T-helper 22 cell (primary cell): ENCODE measurements around the gene ZNF791.
A peak's percentile ranks its signal among the peaks of the same experiment; 100 is the strongest.
"Not testable (repeated sequence)": the region's sequence is repeated elsewhere in the genome, so short reads cannot be mapped to it uniquely, and the experiment has no call there.

ENCODE experiments used
- DNase-seq: peaks from one replicate; pipeline ENCODE4 v3.0.0-alpha.2; 2020; ENCODE audit warnings: low read depth

Gene ZNF791

DNA sequence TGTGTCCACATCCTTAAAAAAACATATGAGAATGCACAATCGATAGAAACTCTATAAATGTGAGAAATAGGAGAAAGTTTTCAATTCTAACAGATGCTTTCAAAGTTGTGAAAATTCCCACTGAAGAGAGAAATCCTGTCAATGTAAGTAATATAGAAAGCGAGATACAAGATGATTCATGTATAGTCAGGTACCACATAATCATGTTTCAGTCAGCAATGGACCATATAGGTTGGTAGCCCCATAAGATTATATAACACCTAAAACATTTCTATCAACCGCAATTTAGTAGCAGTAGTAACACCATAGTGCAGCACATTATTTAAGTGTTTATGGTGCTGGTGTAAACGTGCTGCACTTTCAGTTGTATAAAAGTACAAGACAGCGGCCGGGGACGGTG, 18.5 kb downstream of the ZNF791 start:
- no peak for DNase-seq

DNA sequence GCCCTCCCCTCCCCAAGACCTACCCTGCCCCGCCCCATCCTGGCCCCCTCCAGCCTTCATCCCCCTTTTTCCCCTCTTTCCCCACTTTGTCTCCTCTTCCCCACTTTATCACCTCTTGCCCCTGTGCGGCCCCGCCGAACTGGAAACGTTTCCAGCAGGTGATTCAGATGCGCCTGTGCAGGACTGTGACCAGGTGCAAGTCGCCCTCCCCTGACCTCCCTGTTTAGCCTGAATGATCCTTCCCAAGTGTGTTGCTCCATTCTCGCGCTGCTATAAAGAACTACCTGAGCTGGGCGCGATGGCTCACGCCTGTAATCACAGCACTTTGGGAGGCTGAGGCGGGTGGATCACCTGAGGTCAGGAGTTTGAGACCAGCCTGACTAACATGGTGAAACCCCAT, 25.9 kb downstream of the ZNF791 start:
- no peak for DNase-seq

DNA sequence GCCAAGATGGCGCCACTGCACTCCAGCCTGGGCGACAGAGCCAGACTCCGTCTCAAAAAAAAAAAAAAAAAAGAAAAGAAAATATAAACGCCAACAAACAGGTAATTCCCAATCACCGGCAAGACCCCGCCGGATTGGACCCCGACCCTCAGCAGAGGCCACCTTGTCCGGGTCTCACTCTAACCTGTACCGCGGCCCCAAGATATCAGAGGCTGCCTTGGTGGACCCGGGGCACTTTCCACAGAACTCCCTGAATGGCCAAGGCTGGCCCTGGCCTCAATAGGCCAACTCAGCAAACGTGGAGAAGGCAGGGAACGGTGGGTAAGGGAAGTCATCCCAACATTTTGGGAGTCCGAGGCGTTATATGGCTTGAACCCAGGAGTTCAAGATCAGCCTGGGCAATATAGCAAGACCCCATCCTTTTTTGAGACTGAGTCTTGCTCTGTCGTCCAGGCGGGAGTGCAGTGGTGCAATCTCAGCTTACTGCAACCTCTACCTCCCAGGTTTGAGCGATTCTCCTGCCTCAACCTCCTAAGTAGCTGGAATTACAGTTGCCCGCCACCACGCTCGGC, 28.0 kb downstream of the ZNF791 start:
- DNase-seq: no peak

DNA sequence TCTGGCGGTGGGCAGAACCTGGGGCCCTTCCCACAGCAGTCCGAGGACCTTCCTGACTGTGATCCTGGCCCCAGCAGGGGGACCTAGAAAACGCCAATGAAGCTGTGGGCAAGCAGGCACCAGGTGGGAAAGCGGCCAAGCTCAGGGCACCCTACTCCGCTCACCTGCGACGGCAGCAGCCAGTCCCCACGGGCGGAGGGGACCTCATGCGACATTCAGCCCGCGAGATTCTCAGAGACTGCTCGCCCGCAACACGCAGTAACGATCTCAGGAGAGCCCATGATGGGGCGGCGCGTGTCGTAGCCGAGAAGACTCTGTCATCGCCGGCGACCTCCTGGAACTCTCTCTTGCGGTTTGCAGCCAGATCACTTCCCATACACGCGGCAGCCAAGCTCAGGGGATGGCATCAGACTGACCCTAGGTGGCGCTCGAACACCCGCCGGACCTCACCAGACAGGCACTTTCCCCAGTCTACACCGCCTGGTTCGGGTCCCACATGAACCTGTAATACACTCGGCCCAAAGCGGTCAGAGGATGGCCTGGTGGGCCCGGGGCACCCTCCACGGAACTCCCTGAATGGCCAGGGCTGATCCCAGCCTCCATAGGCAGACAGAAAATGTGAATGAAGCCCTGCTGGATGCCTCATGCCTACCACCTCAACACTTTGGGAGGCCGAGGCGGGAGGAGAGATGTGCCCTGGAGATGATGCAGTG, 29.3 kb downstream of the ZNF791 start:
- peak; percentile 58 for DNase-seq

DNA sequence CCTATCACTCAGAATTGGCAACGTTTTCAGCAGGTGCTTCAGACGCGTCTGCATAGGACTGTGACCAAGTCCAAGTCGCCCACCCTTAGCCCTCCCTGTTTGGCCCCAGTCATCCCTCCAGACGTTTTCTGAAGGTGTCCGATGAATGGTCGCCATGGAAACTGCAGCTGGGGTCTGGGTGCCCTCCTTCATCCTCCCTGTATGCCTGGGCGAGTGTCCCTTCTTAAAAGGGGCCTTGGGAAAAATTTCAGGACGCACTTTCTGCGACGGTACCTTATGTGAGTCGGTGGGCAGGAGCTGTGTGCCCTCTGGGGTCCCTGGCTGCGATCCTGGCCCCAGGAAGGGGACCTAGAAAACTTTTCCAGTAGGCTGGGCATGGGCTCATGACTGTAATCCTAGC, 30.7 kb downstream of the ZNF791 start:
- no peak for DNase-seq

DNA sequence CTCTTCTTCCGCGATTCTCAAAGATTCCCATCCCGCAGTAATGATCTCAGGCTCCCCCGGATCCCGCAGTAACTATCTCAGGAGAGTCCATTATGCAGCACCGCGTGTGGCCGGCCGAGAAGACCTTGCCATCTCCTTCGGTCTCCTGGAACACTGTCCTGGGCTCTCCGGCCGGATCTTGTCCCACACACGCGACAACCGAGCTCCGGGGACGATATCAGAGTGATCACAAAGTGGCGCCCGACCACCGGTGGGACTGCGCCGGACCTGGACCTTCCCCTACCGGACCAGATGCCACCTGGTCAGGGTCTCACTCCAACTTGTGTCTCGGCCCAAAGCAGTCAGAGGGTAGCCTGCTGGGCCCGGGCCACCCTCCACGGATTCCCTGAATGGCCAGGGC, 31.8 kb downstream of the ZNF791 start:
- no peak for DNase-seq

DNA sequence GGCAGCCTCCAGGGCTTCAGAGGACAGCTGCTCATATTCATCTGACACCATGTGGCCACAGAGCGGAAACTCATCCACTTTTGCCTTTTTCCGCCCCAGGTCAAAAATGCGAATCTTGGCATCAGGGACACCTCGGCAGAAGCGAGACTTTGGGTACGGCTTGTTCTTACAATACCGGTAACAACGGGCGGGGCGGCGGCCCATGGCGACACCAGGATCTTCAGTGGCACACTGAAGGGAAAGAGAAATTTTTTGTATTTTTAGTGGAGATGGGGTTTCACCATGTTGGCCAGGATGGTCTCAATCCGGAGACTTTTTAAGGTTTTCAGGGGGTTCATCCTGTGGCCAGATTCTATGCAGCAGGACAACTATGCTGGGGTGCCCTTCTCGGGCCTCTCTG, 33.0 kb downstream of the ZNF791 start:
- DNase-seq: not testable (repeated sequence)

DNA sequence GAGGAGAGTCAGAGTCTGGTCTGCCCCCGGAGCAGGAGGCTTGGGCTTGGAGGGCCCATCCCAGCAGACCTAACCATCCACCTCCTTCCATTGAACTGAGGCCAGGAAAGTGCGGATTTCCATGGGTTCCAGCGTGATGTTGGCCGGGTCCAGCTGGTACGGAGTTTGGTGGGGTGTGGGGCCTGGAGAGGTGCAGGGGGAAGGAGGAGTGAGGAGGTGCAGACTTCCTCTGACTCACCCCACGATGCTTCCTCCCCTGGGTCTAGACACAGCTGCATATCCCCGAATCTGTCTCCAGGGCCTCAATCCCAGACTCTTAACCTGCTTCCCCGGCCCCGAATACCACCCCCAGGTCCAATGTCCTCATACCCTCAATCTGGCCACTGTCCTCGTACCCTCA, 35.8 kb downstream of the ZNF791 start:
- no peak for DNase-seq

DNA sequence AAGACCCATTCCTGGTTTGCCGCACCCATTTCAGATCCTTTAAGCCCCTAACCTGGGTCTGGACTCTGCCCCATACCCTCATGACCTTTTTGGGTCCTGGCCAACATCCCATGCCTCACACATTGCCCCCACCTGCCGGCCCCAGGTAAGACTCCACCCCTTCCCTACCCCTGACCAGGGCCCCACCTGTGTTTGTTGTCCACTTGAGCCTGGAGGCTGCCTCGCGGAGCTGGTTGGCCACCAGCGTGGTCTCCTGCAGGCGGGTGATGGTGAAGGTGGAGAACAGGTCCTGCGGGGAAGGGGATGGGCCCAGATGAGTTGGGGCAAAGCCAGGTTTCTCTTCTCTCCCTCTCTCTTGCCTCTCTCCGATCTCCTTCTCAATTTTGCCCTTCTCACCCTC, 36.3 kb downstream of the ZNF791 start:
- DNase-seq: no peak

DNA sequence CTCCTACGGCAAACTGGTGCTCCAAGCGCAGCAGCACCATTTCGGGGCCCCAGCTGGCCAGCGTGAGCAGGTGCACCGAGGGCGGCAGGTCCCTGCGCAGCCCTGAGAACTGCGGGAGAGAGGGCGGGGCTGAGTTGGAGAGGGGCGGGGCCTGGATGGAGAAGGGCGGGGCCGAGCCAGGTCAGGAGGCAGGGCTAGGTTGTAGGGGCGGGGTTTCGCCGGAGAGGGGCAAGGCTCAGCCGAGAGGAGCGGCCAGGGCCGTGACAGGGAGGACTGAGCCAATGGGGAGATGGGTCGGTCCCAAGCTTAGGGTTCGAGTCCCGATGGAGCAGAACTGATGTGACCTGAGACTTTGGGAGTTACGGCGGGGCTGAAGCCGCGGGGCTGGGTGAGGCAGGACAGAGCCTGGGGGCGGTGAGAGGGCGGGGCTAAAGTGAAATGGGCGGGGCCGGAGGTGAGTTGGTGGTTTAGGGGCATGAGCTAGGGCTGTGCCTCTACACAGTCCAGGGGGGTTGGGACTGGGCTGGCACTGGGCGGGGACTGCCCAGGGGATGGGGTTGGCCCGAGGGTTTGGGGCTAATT, 36.9 kb downstream of the ZNF791 start:
- DNase-seq: no peak

DNA sequence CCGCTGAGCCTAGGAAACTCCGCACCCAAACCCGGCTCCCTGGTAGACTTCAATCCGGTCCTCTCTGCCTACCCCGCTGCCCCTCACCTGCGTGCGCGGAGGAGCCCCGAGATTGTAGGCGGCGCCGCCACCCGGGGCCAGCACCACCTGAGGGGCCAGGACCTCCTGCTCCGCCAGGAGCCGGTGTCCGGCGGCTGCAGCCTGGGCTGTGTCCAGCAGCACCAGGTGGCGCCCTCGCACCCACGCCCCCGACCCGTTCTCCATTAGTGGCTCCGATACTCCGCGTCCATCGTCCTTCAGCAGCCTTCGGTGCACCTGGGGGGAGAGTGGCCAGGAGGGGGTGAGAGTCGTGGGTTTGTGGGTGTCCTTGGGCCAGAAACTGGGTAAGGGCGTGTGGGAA, 37.4 kb downstream of the ZNF791 start:
- no peak for DNase-seq

DNA sequence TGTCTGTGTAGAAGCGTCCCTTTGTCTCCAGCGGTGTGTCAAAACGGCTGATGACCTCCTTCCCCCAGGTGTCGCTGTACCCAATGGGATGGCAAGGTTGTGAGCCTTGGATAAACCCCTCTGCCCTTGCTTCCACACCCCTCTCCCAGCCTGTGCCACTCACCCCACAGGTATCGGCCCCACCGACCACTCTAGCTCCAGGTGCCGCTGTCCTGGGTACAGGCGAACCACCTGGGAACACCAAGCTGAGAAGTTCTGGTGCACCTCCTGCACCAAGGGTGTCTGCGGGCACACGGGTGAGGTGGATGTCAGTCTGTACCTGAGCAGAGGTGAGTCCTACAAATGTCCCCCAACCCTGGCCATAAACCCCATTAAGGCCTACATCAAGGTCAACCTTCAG, 39.2 kb downstream of the ZNF791 start:
- no peak for DNase-seq

DNA sequence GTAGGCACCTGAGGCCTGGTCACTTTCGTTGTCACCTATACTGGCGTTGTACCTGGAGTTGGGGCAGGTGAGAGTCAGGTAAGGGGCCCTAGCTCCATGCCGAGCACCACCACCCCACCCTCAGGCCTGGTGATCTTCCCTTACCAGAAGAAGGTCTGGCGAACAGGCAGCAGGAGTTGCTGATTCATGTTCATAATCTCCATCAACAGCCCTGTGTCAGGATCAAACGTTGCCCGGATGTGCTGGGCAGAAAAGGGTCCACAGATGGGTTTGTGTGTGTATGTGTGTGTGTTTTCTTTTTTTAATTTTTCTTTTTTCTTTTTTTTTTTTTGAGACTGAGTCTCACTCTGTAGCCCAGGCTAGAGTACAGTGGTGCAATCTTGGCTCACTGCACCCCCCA, 41.5 kb downstream of the ZNF791 start:
- DNase-seq: no peak

DNA sequence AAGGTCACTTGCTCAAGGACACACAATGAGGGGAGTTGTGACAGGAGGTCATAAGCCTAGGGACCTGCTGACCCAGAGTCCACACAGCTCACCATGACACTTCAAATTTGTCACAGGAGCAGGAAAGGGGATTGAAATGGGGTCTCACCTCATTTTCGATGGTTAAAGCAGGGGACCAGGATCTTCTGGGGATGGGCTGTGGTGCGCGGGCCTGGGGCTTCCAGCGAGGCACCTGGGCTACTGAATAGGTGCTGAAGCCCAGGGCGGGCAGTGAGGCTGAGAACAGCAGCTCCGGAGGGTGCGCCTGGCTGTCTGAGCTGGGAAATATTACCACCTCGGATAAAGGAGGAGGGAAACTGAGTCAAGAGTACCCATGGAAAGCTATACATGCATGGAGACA, 44.8 kb downstream of the ZNF791 start:
- no peak for DNase-seq

DNA sequence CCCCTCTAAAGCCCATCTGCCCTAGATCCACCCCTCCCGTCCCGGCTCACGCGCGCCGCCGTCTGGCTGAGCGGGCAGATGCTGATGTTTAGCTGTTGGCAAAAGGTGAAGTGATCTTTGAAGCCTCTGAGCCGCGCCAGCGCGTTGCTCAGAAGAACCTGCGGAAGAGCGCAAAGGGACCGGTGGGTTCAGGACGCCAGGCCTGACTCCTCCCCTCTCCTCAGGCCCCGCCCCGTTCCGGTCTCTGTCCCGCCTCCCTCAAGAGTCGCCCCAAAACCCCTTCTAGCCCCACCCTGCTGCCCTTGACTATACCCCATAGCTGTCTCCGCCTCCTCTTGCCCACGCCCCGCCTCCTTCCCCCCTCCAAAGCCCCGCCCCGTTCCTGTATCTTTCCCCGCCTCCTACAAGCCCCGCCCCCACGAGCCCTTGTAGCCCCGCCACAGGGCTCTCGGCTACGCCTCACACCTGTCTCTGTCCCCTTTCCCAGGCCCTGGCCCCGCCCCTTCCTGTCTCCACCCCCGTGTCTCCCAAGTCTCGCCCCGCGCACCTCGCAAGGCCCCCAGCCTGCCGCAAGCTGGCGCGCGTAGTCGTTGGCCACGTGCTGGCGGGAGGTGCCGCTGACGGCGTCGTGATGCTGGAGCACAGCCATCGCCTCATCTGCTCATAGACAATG, 46.3 kb downstream of the ZNF791 start:
- DNase-seq: no peak

DNA sequence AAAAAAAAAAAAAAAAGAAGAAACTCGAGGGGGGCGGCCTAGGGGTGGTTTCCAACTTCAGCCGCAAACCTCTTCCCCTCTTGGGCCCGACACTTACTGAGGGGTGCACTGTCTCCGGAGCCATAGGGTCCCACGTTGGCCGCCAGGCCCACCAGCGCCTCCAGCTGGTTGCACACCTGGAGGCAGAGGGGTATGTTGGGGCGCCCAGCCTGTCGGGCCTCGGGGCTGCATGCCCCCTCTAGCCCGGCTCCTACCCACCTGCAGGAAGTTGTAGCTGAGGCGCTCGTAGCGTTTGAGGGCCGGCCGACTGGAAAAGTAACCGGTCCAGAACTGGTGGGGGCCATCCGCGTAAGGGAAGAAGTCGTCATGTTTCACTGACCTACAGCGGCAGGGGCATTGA, 47.2 kb downstream of the ZNF791 start:
- no peak for DNase-seq

DNA sequence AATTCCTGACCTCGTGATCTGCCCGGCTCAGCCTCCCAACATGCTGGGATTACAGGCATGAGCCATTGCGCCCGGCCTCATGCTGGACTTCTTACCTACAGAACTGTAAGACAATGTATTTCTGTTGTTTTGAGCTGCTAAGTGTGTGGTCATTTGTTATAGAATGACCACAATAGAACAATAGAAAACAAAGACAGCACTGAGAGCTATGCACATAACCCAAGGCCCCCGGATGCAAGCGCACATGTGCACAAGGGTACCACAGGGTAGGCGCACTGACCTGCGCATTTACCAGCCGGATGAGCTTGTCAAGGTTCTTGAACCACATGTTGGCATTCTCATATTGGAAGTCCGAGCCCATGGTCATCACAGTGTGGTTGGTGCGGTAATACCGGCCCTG, 50.3 kb downstream of the ZNF791 start:
- no peak for DNase-seq

DNA sequence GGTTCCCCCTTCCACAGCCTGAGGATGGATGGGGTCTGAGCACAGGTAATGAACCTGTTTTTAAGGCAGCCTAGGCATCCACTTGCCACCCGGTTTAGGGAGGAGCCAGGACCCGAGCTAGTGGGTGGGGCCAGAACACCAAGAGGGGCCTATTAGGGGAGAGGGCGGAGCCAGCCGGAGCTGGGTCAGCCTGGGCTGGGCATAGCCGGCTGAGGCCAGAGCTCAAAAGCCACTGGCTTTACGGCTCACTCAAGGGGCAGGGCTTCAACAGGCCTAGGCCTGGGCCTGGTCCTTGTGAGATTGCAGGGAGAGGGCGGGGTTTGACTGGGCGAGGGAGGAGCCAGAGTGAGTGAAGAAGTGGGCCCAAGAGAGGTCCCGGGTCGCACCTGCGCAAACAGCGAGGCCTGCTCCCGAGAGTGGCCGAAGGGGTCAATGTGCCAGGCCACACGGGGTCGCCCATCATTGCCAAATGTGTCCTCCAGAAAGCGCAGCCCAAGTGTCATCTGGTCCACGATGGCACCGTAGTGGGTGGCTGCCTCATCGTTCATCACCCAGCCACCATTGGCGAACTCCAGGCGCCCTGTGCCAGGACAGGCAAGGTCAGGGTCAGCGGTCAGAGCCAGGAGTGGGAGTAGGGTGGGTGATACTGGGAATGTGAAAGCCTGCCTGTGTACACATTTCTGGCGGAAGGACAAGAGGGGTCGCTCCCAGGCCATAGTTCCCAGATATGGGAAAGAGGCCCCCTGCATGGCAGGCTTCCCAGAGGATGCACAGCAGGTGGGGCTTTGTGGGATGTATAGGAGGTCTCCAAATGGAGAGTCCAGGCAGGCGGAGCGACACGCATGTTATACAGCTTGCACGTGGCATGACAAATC, 53.9 kb downstream of the ZNF791 start:
- no peak for DNase-seq

DNA sequence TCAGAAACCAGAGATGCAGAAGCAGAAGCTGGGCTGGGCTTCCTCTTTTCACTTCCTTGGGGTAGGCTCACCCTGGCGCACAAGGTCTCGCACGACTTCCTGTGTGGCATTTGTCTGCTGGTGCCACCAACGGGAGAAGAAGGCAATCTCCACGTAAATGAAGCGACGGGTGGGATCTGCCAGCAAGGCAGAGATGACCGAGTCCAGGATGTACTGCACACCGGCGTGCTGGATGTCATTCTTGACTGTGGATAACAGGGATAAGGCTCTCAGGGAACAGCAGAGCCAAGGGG, 54.5 kb downstream of the ZNF791 start:
- DNase-seq: peak; percentile 28

DNA sequence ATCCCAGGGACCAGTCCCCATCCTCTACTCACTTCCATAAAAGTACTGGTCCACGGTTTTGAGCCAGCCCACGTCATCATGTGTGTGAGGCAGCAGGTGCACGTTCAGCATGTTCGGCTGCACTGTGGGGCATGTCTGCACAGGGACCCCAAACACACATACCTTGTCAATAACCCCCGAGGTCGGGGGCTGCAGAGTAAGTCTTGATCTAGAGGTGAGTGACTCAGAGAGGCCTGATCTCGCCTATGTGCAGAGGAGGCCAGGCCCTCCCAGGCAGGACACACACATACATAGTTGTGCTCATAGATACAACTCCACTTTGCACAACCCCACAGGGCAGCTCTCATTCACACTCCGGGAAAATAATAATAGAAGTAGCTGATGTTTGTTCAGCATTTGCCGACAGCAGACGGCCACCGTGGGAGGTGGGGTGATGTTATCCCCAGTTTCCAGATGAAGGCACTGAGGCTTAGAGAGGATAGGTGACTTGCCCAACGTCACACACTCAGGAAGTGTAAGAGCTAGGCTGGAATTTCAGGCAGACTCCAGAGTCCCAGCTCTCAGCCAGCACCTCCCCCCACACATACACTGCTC, 55.0 kb downstream of the ZNF791 start:
- DNase-seq: no peak

DNA sequence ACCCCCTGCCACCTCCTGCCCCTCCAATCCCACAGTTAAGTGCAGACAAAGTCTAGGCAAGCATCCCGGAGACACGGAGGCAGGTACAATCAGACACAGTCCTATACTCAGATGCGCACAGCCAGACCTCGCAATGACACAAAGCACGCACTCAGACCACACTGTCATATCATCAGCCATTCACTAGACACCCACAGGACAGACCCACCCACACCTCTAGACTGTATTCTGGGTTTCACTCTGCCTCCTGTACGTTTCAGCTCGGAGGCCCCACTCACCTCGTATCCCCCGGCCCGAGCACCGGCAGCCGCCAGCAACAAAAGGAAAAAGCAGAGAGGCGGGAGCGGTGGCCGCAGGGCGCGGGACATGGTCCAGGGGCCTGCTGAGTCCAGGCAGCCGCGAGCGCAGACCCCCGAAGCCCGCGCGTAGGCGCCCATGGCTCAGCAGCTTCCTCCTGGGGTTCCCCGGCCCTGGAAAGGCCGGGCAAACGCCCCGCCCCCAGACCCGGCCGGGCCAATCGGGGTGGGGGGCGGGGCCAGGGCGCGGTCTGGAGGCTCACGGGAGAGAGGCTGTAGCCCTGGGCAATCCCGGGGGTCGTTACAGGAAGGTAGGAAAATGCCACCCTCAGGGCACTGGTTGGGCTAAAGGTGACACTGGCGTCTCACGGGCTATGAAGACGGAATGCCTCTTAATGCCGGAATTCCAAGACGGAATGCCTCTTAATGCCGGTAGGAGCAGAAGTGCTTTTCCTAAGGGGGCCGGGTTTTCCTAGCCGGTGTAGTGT, 55.7 kb downstream of the ZNF791 start, which contains the start of the genes MAN2B1 and WDR83:
MAN2B1 (minus strand) TSS at position 478 of the 784 bp plus-strand sequence; CDS start at position 437, 41 bp downstream.
WDR83 (plus strand) TSS at position 543 of the 784 bp plus-strand sequence. CDS start 2,984 bp downstream, outside the sequence.
- DNase-seq: peak; percentile 72
